NCI-H2227 (cell line): Measurements from ENCODE around the gene TMEM106C.

Source experiments
- DNase-seq: peaks from one replicate; lab custom pipeline; 2025; ENCODE audit not compliant: unreplicated experiment; lab: John Stamatoyannopoulos, UW

Gene TMEM106C

GRCh38 chr12:47963340-47964040 lies at the start of gene TMEM106C:
TSS of gene TMEM106C (plus strand) at chr12:47963596. CDS start at chr12:47964237, 641 bp downstream.
- DNase-seq = peak; percentile 94

GRCh38 chr12:47920913-47921312 lies 42.5 kb upstream of the TMEM106C start:
- DNase-seq = no peak

GRCh38 chr12:47921907-47922306 lies 41.5 kb upstream of the TMEM106C start:
- no peak for DNase-seq

- DNase-seq = no peak
Observed at GRCh38 chr12:47927346-47927745, 36.0 kb upstream of the TMEM106C start.

GRCh38 chr12:47930634-47931033 lies 32.8 kb upstream of the TMEM106C start:
- DNase-seq = no peak

GRCh38 chr12:47931187-47931586 lies 32.2 kb upstream of the TMEM106C start:
- DNase-seq = no peak

GRCh38 chr12:47935184-47935583 lies 28.2 kb upstream of the TMEM106C start:
- DNase-seq = no peak

GRCh38 chr12:47938093-47938492 lies 25.3 kb upstream of the TMEM106C start:
- no peak for DNase-seq

GRCh38 chr12:47938594-47938993 lies 24.8 kb upstream of the TMEM106C start:
- no peak for DNase-seq

GRCh38 chr12:47939009-47939601 lies 24.3 kb upstream of the TMEM106C start:
- no peak for DNase-seq

GRCh38 chr12:47940773-47941474 lies 22.5 kb upstream of the TMEM106C start:
- no peak for DNase-seq

GRCh38 chr12:47941475-47941780 lies 22.0 kb upstream of the TMEM106C start:
- no peak for DNase-seq

GRCh38 chr12:47941871-47942613 lies 21.4 kb upstream of the TMEM106C start:
- no peak for DNase-seq

GRCh38 chr12:47942614-47943225 lies 20.7 kb upstream of the TMEM106C start:
- DNase-seq = no peak

- no peak for DNase-seq
Observed at GRCh38 chr12:47943623-47944340, 19.6 kb upstream of the TMEM106C start.

GRCh38 chr12:47944685-47945340 lies 18.6 kb upstream of the TMEM106C start:
- no peak for DNase-seq

GRCh38 chr12:47945341-47945728 lies 18.1 kb upstream of the TMEM106C start:
- DNase-seq = no peak

GRCh38 chr12:47946413-47947323 lies 16.7 kb upstream of the TMEM106C start:
- no peak for DNase-seq

GRCh38 chr12:47947341-47947740 lies 16.1 kb upstream of the TMEM106C start:
- no peak for DNase-seq
